Muscle layer of duodenum (tissue), 2 donors: ENCODE measurements around the gene PRR20A.
"Not testable (repeated sequence)": the region's sequence is repeated elsewhere in the genome, so short reads cannot be mapped to it uniquely, and the experiment has no call there.

Experiments used
- H3K27ac ChIP-seq: one replicate; pipeline ENCODE4 v1.7.0; 2013; ENCODE audit warnings: mild to moderate bottlenecking, low read length
- H3K27me3 ChIP-seq: one replicate; pipeline ENCODE4 v1.7.0; 2013; ENCODE audit warnings: low read depth, mild to moderate bottlenecking, control low read depth, low read length
- H3K36me3 ChIP-seq, 2 donors: one replicate each; pipeline ENCODE4 v1.7.0; 2013; ENCODE audit warnings: low read length in 2 of 2, control low read depth in 1 of 2, mild to moderate bottlenecking in 1 of 2; ENCODE audit not compliant: insufficient read depth in 2 of 2, control insufficient read depth in 1 of 2
- H3K4me1 ChIP-seq, 2 donors: one replicate each; pipeline ENCODE4 v1.7.0; 2013; ENCODE audit warnings: low read length in 2 of 2, mild to moderate bottlenecking in 2 of 2, control low read depth in 1 of 2, moderate library complexity in 1 of 2; ENCODE audit not compliant: insufficient read depth in 2 of 2, control insufficient read depth in 1 of 2
- H3K4me3 ChIP-seq, 2 donors: one replicate each; pipeline ENCODE4 v1.7.0; 2013; ENCODE audit warnings: low read length in 2 of 2, low read depth in 1 of 2, mild to moderate bottlenecking in 1 of 2
- H3K9me3 ChIP-seq, 2 donors: one replicate each; pipeline ENCODE4 v1.7.0; 2013; ENCODE audit warnings: low read length in 2 of 2, control low read depth in 1 of 2, mild to moderate bottlenecking in 1 of 2; ENCODE audit not compliant: control insufficient read depth in 1 of 2
- donor health status: healthy.

PRR20A gene

DNA sequence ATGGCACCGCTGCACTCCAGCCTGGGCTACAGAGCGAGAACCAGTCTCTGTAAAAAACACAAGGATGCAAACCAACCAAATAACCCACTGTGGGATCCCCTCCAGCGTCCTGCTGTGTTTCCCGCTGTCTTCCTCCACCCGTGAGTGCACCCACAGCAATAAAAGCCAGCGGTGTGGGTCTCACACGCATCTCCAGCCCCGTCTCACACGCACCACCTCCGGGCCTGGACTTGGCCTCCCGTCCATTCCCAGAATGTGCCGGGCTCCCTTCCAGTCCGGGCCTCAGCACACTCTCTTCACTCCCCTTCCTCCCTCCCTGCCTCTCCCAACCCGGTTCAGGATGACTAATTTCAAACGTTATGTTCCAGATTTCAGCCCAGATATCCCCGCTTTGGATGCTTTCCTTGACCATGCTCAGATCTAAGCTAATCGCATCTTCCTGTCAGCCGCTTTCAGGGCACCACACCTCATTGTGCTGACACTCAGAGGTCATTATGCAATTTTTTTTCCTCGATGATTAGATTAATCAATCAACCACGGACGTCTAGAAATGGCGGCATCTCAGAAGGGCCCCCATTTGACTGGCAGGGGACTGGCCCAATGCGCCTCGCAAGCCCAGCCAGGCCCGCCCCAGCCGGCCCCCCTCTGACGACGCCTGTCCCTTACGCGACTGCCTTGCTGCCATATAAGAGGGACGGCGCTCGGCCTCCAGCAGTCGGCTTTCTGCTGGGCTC lies at the start of gene PRR20A:
Gene PRR20A (plus strand): TSS at position 684 of the 734 bp plus-strand sequence. CDS start 387 bp downstream, outside the sequence.
- not testable (repeated sequence) for H3K27me3 ChIP-seq, H3K4me1 ChIP-seq, H3K4me3 ChIP-seq, H3K9me3 ChIP-seq, H3K36me3 ChIP-seq, H3K27ac ChIP-seq

- Histone ChIP-seq H3K27me3 (no peaks in the 10 kb centered on the region), H3K36me3 (no peaks in the 10 kb centered on the region), H3K9me3 (peaks cover 0 to 7% of the 10 kb centered on the region in 2 donors), H3K4me3 (no peak overlapping the region), H3K27ac (no peak overlapping the region), H3K4me1 (no peaks in the 10 kb centered on the region)
These were observed 25.8 kb upstream of the PRR20A start for GRCh38 chr13:57114945-57115344.

GRCh38 chr13:57123681-57124080 lies 17.0 kb upstream of the PRR20A start:
- Histone ChIP-seq H3K27me3 (no peaks in the 10 kb centered on the region), H3K4me1 (no peaks in the 10 kb centered on the region), H3K27ac (no peak overlapping the region), H3K9me3 (no peaks in the 10 kb centered on the region), H3K36me3 (no peaks in the 10 kb centered on the region), H3K4me3 (no peak overlapping the region)

- Histone ChIP-seq H3K4me3 (no peak overlapping the region), H3K36me3 (no peaks in the 10 kb centered on the region), H3K27ac (no peak overlapping the region), H3K4me1 (no peaks in the 10 kb centered on the region), H3K27me3 (no peaks in the 10 kb centered on the region), H3K9me3 (no peaks in the 10 kb centered on the region)
These were observed 11.8 kb upstream of the PRR20A start for GRCh38 chr13:57128909-57129308.

DNA sequence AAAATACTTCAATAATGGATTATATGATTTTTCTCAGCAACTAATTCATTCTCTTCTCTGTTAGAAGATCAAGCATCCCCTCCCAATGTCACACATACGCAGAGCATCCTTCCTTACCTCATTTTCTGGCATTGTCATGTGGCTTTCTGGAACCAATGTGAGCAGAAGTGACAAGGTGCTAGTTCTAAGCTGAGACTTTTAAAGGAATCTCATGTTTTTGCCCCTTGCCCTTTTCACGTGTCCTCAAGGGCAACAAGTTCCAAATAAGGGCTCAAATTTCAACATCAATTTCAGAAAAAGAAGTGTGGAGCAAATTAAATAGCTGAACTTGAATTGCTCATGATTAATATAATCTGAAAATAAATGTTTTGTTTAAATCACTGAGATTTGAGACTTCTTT lies 4.6 kb upstream of the PRR20A start:
- H3K9me3 ChIP-seq, result peaks cover 0 to 2% of the 10 kb centered on the region in 2 donors
- no peaks in the 10 kb centered on the region for H3K27me3 ChIP-seq
- no peaks in the 10 kb centered on the region for H3K36me3 ChIP-seq
- no peak overlapping the region for H3K4me3 ChIP-seq
- no peak overlapping the region for H3K27ac ChIP-seq
- H3K4me1 ChIP-seq, result no peaks in the 10 kb centered on the region

DNA sequence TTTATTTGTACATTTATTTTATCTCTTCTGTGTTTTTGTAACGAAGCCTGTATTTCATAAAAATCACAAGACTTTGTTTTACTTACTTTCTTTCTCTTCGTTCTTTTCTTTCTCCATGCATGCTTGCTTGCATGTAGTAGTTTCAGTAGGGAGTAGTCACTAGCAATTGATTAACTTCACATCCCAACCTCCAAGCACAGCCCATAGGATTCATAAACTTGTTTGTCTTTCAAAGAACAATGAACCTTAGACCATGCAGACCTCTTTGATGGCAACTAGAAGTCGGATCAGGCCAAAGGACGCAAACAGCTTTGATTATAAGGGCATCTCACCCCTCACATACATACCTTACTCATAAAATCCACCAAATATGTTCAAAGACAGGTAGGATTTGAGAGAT lies 3.1 kb upstream of the PRR20A start:
- peaks cover 0 to 2% of the 10 kb centered on the region in 2 donors for H3K9me3 ChIP-seq
- H3K36me3 ChIP-seq, result no peaks in the 10 kb centered on the region
- no peaks in the 10 kb centered on the region for H3K27me3 ChIP-seq
- H3K4me3 ChIP-seq, result no peak overlapping the region
- no peak overlapping the region for H3K27ac ChIP-seq
- H3K4me1 ChIP-seq, result no peaks in the 10 kb centered on the region

GRCh38 chr13:57138988-57139387 lies 1.7 kb upstream of the PRR20A start:
- Histone ChIP-seq H3K4me1 (no peaks in the 10 kb centered on the region), H3K27me3 (no peaks in the 10 kb centered on the region)

DNA sequence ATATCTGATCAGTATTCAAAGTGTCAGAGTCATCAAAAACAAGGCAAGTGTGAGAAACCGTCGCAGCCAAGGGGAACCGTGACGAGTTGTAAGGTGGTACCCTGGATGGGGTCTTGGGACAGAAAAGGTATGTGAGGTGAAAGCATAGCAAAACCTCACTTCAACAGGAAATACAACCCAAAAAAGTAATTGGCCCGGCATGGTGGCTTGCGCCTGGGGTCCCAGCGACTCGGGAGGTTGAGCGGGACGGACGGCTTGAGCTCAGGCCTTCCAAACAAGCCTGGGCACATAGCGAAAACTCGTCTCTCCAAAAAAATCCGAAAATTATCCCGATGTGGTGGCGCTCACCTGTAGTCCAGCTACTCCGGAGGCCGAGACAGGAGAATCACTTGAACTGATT lies 937 bp upstream of the PRR20A start:
- H3K4me3 ChIP-seq, result not testable (repeated sequence)

More at GRCh38 chr13:57138988-57139387, 1.7 kb upstream of the PRR20A start:
- Histone ChIP-seq H3K9me3 (peaks cover 0 to 2% of the 10 kb centered on the region in 2 donors), H3K27ac (no peak overlapping the region), H3K4me3 (no peak overlapping the region), H3K36me3 (no peaks in the 10 kb centered on the region)

DNA sequence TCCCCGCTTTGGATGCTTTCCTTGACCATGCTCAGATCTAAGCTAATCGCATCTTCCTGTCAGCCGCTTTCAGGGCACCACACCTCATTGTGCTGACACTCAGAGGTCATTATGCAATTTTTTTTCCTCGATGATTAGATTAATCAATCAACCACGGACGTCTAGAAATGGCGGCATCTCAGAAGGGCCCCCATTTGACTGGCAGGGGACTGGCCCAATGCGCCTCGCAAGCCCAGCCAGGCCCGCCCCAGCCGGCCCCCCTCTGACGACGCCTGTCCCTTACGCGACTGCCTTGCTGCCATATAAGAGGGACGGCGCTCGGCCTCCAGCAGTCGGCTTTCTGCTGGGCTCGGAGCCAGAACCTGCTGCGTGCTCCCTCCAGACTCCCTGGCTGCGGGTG lies 6.5 kb downstream of the PRR20A start, which contains the start of gene PRR20B:
Gene PRR20B (plus strand): TSS at position 301 of the 400 bp plus-strand sequence. CDS start 387 bp downstream, outside the sequence.
- H3K4me1 ChIP-seq, H3K27me3 ChIP-seq, H3K36me3 ChIP-seq, H3K27ac ChIP-seq, H3K9me3 ChIP-seq, H3K4me3 ChIP-seq: not testable (repeated sequence)

More for the DNA sequence above, 937 bp upstream of the PRR20A start:
- H3K27me3 ChIP-seq, H3K9me3 ChIP-seq, H3K36me3 ChIP-seq, H3K27ac ChIP-seq, H3K4me1 ChIP-seq: not testable (repeated sequence)

GRCh38 chr13:57148106-57148505 lies 7.4 kb downstream of the PRR20A start:
- H3K4me3 ChIP-seq, H3K36me3 ChIP-seq, H3K4me1 ChIP-seq, H3K27ac ChIP-seq, H3K9me3 ChIP-seq, H3K27me3 ChIP-seq: not testable (repeated sequence)

GRCh38 chr13:57153761-57154160 lies 13.0 kb downstream of the PRR20A start, which contains the start of gene PRR20C:
Gene PRR20C, plus strand, starts transcription at chr13:57154061. Its CDS starts 387 bp downstream, at chr13:57154448.
- not testable (repeated sequence) for H3K9me3 ChIP-seq, H3K36me3 ChIP-seq, H3K4me1 ChIP-seq, H3K4me3 ChIP-seq, H3K27ac ChIP-seq, H3K27me3 ChIP-seq

- H3K4me3 ChIP-seq, H3K27ac ChIP-seq, H3K36me3 ChIP-seq, H3K4me1 ChIP-seq, H3K9me3 ChIP-seq, H3K27me3 ChIP-seq: not testable (repeated sequence)
These were observed 19.6 kb downstream of the PRR20A start, which contains the start of gene PRR20D for GRCh38 chr13:57160332-57160731. Gene PRR20D, plus strand, starts transcription at chr13:57160632. Its CDS starts 387 bp downstream, at chr13:57161019.
